ENCODE results near the gene KAZN.

KAZN gene

DNA sequence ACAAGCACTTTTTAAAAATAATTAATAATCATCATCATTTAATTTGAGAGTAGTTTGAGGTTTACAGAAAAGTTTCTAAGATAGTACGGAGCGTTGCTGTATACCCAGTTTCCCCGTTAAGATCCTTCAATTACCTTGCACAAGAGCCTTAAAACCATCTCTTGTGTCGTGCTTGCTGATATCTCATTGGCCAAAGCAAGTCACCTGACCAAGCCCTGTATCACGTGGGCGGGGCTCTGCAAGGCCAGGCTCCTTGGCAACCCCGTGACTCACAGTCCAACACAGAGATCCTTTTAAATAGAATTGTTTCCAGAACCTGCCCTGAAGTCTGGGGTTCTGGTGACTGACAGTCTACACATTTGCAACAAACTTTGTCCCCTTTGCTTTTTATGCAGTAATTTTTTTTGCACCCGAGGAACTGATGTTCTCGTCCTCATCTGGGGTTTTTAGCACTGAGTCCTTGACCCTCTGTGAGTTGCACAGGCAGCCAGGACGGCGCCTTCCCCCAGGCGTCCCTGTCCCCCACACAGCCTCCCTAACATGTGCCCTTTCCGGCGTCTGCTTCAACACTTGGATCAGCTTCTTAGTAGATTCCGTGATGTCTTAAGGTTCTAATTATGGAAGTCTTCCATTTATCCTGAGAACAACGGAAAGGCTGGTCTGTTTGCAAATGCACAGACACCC is 371.8 kb downstream of the KAZN start:
- DNase-seq, result no peak

DNA sequence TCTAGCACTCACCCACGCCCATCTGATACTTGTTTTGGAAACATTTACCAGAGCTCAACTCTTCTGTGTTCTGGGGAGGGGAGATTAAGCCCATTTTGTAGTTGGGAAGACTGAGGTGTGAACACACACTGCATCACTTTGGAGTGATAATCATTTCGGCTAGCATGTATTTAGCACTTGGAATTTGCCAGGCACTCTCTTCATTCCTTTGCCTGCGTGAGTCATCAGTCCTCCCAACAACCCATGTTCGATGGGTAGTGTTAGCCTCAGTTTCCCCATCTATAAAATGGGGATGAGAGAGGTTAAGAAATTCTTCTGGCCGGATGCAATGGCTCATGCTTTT is 372.3 kb downstream of the KAZN start:
- DNase-seq, result no peak

DNA sequence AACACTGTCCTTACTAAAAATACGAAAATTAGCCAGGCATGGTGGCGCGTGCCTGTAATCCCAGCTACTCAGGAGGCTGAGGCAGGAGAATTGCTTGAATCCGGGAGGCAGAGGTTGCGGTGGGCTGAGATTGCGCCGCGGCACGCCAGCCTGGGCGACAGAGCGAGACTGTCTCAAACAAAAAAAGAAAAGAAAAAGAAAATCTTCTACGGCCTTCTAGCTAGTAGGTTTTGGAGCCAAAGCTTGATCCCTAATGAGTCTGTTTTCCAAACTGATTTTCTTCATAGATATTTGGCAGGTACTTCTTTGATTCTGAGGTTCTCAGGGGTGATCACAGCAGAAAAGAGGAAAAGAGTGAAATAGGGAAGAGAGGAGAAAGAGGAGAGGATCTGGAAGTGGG is 372.7 kb downstream of the KAZN start:
- no peak for DNase-seq

DNA sequence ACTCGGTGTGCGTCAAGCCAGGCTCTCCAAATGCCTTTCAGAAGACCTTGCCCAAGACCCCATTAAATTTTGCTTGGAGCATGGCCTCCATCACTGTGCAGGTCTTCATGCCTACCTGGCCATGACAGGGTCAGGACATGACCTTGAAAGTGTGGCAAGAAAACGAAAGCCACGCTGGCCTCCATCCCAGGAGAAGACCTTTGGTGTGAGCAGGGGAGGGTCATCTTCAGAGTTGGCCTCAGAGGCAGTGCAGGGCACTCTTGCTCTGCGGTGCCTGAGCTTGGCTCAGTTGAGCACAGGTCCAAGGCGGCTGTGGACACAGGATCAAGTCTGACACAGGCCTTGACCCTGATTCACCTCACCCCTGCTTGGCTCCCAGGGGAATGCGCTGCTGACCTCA is 373.6 kb downstream of the KAZN start:
- no peak for DNase-seq

DNA sequence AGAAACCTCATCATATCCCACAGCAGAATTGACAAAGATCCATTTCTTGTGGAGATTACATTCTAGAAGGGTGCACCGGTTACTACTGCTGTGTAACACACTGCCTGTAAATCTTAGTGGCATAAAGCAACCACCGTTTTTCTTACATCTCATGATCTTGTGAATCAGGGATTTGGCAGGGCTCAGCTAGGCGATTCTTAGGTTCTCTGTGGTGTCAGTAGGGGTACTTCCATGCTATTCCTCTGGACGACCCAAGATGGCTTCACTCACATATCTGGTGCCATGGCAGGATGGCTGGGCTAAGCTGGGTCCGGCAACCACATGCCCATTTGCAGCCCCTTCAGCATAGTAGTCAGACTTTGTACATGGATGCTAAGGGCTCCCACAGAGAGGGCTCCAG is 375.3 kb downstream of the KAZN start:
- no peak for DNase-seq

DNA sequence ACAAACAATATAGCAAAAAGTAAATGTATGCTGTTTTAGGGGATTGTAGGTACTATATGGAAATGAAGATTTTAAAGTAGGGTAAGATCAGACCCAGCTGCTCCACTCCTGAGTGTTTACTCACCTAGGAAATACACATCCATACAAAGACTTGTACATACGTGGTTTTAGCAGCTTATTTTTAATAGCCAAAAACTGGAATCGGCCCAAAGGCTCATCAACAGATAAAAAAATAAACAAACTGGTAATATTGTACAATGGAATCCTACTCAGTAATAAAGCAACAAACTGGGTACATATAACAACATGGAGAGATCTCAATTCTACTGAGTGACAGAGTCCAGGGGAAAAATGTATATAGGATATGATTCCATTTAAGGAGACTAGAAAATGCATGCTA is 375.9 kb downstream of the KAZN start:
- DNase-seq, result no peak

DNA sequence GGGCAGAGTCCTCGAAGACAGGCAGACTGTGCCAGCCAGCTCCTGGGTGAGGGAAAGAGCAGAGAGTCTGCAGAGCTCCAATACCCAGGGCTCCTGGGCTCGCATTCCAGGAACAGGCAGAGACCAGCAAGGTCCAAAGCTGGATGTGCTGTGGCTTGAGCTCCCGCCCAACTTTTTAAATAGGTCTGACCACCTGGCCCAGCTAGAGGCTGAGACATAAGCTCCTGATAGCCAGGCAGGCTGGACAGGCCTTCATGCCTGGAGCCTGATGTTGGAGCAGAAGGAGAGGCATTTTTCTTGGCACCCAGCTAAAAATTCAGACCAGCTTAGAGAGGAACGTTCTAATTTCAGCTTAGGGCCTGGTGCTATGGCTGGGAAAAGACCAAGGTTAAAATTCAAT is 376.6 kb downstream of the KAZN start:
- no peak for DNase-seq

DNA sequence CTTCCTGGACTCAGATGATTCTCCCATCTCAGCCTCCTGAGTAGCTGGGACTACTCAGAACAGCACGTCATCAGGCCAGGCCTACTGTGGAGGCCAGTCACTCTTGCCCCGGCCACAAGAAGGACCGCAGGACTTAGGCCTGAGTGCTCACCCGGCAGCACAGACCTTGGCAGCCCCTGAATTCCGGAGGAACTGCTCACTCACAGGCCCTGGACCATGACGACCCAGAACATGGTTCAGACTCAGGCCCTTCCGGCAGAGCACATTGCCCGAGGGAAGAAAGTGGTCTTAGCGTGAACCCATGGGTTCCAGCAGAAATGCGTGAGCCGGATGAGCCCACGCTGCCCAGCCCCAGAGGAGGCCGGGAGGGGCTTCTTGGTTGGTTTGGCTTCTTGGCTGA is 377.8 kb downstream of the KAZN start:
- no peak for DNase-seq

DNA sequence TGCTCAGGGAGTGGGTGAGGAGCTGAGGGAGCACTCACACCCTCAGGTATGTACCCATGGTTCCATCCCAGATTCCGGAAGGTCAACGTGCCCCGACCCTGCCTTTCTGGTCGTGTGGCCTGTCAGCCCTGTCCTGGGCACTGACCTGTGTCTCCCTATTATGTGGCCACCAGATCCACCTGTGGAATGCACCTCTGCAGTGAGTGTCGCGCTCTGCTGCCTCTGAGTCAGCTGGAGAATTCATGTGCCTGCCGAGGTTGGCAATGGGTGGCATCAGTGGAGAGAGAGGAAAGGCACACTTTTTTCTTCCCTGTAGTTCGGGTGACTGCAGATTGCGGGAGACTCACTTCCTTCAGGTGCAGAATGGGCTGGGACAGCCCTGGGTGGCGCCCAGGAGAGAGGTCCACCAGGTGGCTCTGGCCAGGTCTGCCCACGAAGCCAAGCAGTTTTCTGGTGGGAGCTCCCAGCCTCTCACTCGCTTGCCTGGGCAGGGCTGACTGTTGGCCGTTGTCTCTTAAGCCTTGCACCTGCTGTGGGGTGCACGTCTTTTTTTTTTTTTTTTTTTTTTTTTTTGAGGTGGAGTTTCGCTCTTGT is 378.9 kb downstream of the KAZN start:
- no peak for DNase-seq

DNA sequence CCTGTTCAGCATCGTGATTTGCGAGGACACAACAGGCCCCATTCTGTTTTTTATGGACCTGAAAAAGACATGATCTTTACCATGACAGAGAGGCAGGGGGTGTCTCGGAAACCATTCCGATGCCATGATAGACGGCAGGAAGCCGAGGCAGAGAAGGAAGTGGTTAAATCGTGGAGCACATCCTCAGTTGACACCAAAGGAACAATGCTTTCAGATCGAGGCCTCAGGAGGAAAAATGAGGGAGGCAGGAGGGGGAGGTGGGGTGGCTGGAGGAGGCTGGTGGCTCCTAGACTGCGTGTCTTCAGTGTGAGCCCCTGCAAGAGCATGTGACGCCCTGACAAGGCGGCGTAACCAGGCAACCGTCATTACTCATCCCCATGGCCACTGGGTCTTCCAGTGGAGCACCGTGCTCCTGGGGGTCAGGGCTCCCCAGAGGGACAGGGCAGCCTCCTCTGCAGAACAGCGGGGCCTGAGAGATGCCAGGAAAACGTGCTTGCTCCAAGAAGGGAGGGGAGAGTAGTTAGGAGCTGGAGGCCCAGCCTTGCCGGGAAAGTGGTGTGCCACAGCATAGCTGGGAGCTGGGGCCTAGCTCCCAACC is 382.2 kb downstream of the KAZN start:
- no peak for DNase-seq

DNA sequence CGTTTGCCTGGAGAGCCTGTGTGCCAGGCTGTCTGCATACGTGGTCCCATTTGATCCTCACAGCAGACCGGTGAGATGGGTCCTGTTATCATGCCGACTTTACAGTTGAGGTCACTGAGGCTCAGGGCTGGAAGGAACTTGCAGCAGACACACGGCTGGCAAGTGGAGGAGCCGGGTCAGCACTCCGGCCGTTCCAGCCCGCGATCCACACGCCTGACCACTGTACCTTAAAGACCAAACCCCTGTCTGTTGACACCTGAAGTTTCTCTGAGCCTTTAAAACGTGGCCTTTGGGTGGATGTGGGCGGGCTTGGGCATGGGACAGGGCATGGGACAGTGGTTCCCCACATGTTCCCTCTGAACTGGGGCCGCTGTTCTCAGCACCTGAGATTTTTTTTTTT is 383.5 kb downstream of the KAZN start:
- no peak for DNase-seq

DNA sequence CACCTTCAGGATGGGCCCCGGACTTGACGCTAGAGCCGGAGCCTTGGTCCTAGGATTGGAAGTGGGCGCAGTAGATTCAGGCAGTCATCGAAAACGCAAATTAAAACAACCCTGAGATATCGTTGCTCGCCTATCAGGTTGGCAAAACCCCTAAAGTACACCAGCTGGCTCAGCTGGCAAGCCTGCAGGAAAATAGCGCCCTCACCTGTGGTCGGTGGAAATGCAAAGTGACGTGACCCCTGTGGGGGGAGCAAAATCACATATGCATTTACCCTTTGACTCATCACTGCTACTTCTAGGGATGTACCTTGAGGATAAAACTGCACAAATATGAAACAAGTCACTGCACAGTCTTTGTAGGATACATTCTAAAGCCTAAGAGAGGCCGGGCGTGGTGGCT is 384.8 kb downstream of the KAZN start:
- no peak for DNase-seq

DNA sequence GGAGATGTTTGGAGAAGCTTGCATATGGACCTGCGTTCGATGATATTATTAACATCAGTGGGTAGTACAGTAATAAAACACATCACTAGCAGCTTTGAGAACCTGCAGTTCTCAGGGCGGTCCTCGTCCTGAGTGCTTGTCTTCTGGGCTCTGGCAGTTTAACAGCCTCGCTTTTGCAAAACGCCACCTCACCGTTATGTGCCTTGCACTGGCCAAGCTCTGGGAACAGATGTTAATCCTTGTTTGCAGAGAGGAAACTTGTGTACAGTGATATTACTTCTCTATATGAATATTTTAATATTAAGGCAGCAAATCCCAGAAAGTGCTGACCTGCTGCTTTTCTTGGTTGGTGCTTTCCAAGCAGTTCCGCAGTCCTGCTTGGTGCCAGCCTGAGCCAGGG is 387.7 kb downstream of the KAZN start:
- no peak for DNase-seq

DNA sequence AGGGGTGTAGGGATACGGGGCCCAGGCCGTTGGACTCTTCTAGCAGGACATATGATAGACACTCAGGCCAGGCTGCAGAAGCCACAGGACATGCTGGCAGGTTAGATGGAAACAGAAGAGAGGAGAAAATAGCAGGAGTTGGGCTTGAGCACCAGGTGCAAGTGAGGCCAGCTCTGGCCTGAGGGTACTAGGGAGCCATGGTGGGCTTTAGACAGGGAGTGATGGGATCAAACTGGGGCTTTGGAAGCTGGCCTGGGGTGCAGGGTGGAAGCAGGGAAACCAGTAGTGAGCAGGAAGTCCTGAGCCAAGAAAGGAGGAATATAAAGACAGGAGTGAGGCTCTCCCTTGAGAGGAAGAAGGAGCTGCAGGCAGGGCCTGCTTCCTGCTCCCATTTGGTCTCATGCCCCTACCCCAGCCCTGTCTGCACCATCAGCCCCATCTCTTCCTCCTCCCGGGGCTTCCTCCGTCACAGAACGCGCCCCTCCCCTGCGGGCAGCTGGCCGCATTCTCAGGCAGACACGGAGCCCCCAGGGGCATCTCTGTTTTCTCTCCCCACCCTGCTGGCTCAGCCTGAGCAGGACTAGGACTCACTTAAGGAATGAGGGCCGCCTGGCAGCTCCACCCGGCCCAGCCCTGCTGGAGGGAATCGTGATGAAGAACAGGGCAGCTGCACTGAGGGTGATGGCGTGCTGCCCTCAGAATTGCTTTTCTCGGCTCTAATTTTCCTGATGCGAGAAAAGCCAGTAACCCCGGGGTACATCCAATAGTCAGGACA is 389.5 kb downstream of the KAZN start:
- no peak for DNase-seq

DNA sequence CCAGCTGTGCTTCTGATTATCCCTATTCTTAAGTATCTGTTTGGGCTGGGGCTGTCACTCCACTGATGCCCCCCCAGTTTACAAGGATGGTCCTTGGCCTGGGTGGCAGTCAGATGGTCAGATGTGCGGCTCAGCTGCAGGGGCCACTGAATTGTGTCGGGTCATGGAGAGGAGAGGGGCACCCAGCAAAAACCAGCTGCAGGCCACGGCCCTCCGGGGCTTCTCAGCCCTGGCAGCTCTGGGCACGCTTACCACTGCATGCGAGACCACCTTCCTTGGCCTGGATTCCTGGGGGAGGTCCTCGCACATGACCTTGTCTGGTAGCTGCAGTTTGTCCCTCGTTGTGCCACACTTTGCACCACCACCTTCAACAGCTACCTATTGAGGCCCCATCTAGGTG is 390.2 kb downstream of the KAZN start:
- no peak for DNase-seq

DNA sequence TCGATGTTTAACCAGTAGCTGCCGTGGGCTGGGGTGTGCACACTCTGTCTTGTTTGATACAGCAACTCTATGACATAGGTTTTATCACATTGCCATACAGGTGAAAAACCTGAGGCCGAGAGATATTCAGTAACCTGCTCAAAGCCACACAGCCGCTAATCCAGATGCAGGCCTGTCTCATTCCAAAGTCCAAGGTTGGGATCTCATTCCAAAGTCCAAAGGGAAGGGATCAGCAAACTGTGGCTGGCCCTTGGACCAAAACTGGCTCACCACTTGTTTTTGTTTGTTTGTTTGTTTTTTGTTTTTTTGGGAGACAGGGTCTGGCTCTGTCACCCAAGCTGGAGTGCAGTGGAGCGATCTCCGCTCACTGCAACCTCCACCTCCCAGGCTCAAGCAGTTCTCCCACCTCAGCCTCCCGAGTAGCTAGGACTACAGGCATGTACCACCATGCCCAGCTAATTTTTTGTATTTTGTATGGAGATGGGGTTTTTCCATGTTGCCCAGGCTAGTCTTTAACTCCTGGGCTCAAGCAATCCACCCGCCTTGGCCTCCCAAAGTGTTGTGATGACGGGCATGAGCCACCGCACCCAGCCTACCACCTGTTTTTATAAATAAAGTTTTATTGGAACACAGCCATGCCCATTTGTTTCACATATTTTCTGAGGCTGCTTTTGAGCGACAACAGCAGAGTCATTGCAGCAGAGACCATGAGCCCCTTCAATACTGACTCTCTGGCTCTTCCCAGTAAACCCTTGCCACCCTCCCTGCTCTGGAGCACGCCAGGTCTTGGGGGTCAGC is 391.6 kb downstream of the KAZN start:
- DNase-seq, result no peak

DNA sequence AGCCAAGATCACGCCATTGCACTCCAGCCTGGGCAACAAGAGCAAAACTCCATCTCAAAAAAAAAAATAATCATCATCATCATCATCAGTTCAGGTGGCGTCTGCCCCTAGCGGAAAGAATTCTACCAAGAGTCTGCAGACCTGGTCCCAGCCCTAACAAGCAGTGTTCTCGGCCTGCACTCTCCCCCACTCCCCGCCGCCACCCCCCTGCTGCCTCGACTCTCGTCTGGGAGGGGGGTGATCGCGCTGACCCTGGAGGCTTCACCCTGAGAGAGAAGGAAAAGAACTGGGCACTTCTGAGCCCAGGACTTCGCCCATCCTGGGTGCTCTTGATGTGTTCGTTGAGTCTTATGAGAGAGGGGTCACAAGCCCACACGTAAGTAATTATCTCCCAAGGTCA is 394.9 kb downstream of the KAZN start:
- DNase-seq, result no peak

DNA sequence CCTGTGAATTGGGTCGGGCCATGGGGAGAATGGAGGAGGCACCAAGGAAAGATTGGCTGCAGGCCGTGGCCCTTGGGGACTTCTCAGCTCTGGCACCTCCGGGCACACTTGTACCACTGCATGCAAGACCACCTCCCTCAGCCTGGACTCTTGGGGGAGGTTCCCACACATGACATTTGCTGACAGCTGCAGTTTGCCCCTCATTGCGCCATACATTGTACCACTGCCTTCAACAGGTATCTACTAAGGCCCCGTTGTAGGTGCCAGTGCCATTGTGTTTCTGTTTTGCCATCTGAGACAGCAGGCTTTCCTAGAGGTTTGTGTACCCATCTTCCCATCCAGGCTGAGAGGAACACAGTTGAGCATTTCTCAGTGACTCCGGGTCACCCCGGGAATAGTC is 395.7 kb downstream of the KAZN start:
- DNase-seq, result no peak

DNA sequence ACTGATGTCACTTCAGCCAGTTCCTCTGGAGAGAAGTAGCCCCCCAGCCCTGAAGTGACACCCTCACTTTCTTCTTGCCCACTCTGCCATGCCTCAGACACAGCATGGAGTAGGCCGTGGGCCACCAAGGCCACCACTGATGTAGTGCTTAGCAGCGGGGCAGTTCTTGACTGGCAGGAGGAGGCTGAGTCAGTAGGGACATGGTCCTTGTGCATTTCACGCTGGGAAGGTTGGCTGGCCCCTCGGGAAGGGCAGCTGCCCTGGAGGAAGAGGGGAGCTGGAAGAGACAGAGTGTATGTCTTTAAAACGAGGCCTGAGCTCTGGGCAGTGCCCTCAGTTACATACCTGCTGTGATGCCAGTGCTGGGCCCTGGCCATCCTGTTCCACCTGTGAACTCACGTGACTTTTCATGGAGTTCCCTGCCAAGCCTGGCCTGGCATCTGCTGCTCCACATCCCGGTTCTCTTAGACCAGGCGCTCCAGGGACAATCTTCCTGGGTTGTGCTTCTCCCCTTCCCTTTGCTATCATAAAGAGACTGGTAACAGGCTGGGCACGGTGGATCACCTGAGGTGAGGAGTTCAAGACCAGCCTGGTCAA is 396.5 kb downstream of the KAZN start:
- no peak for DNase-seq

DNA sequence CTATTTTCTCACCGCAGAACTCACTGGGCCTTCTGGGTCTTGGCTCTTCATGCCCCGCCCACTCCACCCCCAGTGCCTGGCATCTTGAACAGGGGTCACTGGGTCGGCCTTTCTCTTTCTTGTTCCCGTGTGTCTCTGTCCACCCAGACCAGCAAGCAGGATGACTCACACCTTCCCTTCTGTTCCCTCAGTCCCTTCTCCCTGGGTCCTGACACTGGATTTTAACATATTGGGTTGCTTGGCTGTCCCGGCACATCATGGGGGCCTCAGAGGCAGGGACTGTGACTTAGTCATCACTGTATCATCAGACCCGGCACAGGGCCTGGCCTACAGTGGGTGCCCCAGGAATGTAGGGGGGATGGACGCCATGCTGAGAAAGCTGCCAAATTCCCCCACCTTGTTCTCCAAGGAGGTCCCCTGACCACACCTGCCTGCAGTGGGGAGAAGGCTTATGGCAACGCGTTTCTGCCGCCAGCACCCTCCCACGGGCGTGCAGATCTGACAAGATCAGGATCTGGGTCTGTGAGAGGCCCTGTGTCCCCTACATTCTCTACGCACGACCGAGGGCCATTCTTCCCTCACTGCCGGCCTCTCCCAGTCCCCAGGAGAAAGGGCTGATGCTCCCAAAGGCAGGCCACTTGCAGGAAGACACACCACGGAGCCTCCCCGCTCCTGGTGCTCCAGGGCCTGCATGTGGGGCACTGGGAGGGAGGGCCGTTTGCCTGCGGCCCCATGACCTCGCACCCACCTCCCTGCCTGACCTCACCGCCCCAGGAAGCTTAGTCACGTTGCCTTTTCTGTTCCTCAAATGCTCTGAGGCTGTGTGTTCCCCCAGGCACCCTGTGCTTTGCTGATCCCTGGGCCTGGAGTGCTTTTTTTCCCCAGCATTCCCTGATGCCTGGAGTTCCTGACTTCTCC is 397.9 kb downstream of the KAZN start:
- no peak for DNase-seq

DNA sequence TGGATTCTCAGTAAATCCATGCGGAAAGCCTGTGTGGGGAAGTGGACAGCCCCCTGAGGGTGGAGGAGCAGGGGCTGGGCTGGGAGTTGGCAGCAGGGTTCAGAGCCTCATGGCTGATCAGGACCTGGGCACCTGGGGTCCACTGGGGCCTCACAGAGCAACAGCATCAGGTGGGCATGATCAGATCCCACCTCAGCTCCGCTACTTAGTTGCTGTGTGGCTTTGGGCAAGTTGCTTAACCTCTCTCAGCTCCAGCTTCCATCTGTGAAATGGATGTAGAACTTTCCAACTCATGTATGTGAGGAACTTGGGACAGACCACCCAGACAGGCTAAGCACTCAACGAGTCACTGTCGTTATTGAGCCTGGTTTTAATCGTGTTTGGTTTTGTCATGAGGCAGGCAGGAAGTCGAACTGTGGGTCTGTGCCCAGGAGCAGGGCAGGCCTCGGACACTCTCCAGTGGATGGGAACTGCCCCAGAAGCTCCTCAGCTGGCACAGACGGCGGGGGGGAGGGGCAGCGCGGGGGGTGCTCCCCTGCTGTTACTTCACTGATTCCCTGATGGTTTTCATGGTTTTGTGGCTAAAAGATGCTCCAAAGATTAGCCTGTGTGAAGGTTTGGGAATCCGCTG is 399.3 kb downstream of the KAZN start:
- no peak for DNase-seq

All from activated T-cell treated with anti-CD3 and anti-CD28 coated beads for 4 hours (primary cell).